Suprapubic skin (tissue), 4 donors: Measurements from ENCODE around the gene CPNE4. TPM values are rescaled to one million over a fixed set of nuclear protein-coding genes. Genes with fewer than 3 reads are reported as not detected.

Experiments used
- DNase-seq, 2 donors: peaks; one replicate each; pipeline ENCODE4 v3.0.0-alpha.2; 2019; ENCODE audit warnings: low spot score in 2 of 2
- H3K27ac ChIP-seq: fragments of 200-600 bp; sonication (generic); one replicate; pipeline ENCODE4 v1.5.1; 2019
- H3K27me3 ChIP-seq: fragments of 200-600 bp; sonication (generic); one replicate; pipeline ENCODE4 v1.5.1; 2019
- H3K36me3 ChIP-seq: fragments of 200-600 bp; sonication (generic); one replicate; pipeline ENCODE4 v1.5.1; 2019
- H3K4me1 ChIP-seq: fragments of 200-600 bp; sonication (generic); one replicate; pipeline ENCODE4 v1.5.1; 2019
- H3K4me3 ChIP-seq: fragments of 200-600 bp; sonication (generic); one replicate; pipeline ENCODE4 v1.5.1; 2019; ENCODE audit warnings: mild to moderate bottlenecking
- H3K9me3 ChIP-seq: fragments of 200-600 bp; sonication (generic); one replicate; pipeline ENCODE4 v1.5.1; 2019
- EP300 ChIP-seq: sonication (generic); formaldehyde crosslinking; IDR thresholded peaks from one replicate; pipeline ENCODE4 v1.6.1; 2017; ENCODE audit warnings: antibody characterized with exemption
- POLR2A ChIP-seq, 2 donors: fragments of 450-650 bp; IDR thresholded peaks; one replicate each; pipeline ENCODE4 v1.6.1; 2017; ENCODE audit warnings: antibody characterized with exemption in 2 of 2, mild to moderate bottlenecking in 2 of 2, moderate library complexity in 2 of 2
- POLR2AphosphoS5 ChIP-seq, 3 donors: sonication (generic); formaldehyde crosslinking; IDR thresholded peaks; one replicate each; pipeline ENCODE4 v1.6.1; 2017; ENCODE audit warnings: antibody characterized with exemption in 3 of 3
- WGBS: methylation state at CpG from one replicate; pipeline ENCODE4 v1.1.5; 2018; 5-methylcytosine and 5-hydroxymethylcytosine counted together
- total RNA-seq, 4 donors: library from RNA; depleted of rRNA; stranded (reverse); fragments of >200 nt; gene quantifications; one replicate each; pipeline ENCODE4 v1.1.0, GENCODE V29; 2016
- TF ChIP-seq, protein P1 (sequence below), 2 donors: fragments of 200-600 bp in 1 of 2; fragments of 450-650 bp in 1 of 2; sonication (generic) in 1 of 2; IDR thresholded peaks; one replicate each; pipeline ENCODE4 v1.5.1; 2016 to 2019; ENCODE audit warnings: antibody characterized with exemption in 2 of 2, mild to moderate bottlenecking in 1 of 2, moderate library complexity in 1 of 2

Gene CPNE4
- total RNA-seq, 4 donors from 2014 or later = 0.32 to 1.1 TPM; not detected in 2

DNA sequence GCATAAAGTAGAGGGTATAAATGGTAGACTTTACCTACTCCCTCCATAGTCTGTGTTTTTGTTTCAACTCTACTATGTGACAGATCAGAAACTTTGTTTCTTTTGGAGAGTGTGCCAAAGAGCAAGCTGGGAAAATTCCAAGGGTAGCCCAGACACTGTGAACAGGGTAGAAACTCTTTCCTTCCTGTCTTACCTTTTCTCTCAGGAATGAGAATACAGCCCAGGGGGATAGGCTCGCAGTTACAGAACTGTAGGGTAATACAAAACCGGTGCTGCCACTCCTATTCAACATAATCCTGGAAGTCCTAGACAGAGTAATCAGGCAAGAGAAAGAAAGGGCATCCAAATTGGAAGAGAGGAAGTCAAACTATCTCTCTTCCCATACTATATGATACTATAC is 256.3 kb downstream of the CPNE4 start:
- TF ChIP-seq, protein P1, sequence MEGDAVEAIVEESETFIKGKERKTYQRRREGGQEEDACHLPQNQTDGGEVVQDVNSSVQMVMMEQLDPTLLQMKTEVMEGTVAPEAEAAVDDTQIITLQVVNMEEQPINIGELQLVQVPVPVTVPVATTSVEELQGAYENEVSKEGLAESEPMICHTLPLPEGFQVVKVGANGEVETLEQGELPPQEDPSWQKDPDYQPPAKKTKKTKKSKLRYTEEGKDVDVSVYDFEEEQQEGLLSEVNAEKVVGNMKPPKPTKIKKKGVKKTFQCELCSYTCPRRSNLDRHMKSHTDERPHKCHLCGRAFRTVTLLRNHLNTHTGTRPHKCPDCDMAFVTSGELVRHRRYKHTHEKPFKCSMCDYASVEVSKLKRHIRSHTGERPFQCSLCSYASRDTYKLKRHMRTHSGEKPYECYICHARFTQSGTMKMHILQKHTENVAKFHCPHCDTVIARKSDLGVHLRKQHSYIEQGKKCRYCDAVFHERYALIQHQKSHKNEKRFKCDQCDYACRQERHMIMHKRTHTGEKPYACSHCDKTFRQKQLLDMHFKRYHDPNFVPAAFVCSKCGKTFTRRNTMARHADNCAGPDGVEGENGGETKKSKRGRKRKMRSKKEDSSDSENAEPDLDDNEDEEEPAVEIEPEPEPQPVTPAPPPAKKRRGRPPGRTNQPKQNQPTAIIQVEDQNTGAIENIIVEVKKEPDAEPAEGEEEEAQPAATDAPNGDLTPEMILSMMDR (IDR thresholded peaks at IDR 0.05) = no peak
- TF ChIP-seq EP300 = no peak
- no peak for TF ChIP-seq POLR2AphosphoS5 (IDR thresholded peaks at IDR 0.05)
- no peak for TF ChIP-seq POLR2A (IDR thresholded peaks at IDR 0.05)
- no peaks in the 10 kb centered on the region for H3K27me3 ChIP-seq
- H3K27ac ChIP-seq = no peak overlapping the region
- no peaks in the 10 kb centered on the region for H3K36me3 ChIP-seq
- H3K4me3 ChIP-seq = no peak overlapping the region
- DNase-seq = no peak
- no peaks in the 10 kb centered on the region for H3K9me3 ChIP-seq
- WGBS = 60% methylated on average over 2 of the region's 2 CpGs
- H3K4me1 ChIP-seq = no peaks in the 10 kb centered on the region

DNA sequence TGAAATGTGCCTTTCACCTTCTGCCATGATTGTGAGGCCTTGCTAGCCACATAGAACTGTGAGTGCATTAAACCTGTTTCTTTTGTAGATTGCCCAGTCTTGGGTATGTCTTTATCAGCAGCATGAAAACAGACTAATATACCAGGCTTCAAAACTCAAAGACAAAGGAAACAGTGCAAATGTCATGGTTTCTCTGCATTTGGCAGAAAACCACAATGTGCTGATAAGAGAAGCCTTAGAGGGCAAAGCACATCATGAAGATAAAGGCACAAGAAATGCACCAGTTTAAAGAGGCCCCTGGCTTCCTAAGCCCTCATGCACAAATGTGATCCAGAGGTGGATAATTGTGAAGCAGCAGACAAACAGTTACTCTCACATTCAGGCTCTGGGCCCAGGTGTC is 259.2 kb downstream of the CPNE4 start:
- H3K9me3 ChIP-seq = no peaks in the 10 kb centered on the region

DNA sequence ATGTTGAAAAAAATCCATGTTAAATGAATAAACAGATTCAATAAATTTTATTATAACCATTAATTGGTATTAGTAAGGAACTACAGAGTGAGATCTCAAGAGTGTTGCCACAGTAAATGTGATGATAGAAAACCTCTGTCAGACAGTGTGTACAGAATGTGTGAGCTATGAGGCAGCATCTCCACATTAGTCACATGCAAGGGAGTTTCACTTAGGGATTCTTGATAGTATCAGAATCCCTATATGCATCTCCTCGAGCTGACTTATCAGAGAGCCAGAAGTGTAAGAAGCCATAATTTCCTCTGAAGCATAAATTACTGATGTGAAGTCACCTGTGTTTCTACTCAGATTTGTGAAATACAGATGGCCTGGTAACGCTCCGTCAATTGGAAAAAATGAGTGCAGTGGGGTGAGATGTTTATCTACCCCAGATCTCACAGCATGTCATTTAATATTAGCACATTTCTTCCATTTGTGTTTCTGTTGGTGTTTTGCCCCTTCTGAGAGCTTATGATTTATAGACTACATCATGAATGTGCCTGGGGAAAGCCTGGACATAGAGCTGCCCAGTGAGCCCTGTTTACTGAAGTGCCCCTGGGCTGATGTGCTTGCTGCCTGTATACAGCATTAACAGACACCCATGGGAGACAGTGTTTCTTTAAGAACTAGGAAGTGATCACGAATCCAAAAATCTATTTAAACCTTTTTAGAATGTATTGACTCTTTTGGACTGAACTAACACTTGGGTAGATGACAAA is 262.4 kb downstream of the CPNE4 start:
- no peak for TF ChIP-seq POLR2A (IDR thresholded peaks at IDR 0.05)
- TF ChIP-seq, protein P1 (IDR thresholded peaks at IDR 0.05) = no peak
- WGBS = 51% methylated on average over 4 of the region's 4 CpGs

More for the DNA sequence above, 259.2 kb downstream of the CPNE4 start:
- Histone ChIP-seq H3K27me3 (no peaks in the 10 kb centered on the region), H3K36me3 (no peaks in the 10 kb centered on the region), H3K4me1 (no peaks in the 10 kb centered on the region), H3K4me3 (no peak overlapping the region), H3K27ac (no peak overlapping the region)
- no peak for DNase-seq
- TF ChIP-seq POLR2AphosphoS5 (IDR thresholded peaks at IDR 0.05) (no peak), POLR2A (IDR thresholded peaks at IDR 0.05) (no peak), EP300 (no peak)
- TF ChIP-seq, protein P1 (IDR thresholded peaks at IDR 0.05) = no peak

DNA sequence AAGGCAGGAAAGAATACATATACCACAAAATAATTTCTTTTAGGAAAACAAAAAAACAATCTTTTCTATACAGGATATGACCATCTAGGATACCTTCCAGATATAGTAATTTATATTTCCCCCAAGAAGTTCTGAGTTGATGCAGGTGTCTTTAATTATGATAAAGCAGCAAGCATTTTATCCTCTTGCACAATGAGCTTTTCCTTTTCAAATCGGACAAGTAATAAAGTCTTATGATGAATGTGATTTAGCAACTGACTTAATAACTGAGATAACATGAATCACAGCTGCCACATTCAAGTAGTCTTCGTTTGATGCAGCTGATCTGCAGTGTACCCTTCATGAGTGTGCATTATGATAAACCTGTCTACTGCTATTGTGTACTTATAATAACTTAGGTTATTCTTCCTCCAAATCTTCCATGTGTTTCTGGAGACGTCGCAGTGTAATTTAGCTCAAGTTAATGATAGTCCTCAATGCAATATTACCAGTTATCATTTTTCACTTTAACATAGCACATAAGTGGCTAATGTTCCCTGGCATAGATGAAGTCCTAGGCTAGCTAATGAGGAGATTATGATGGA is 271.7 kb downstream of the CPNE4 start:
- H3K36me3 ChIP-seq = no peaks in the 10 kb centered on the region
- WGBS = 41% methylated on average over 4 of the region's 4 CpGs
- H3K4me1 ChIP-seq = no peaks in the 10 kb centered on the region
- TF ChIP-seq POLR2A (IDR thresholded peaks at IDR 0.05) (no peak), EP300 (no peak), POLR2AphosphoS5 (IDR thresholded peaks at IDR 0.05) (no peak)
- TF ChIP-seq, protein P1 (IDR thresholded peaks at IDR 0.05) = no peak
- DNase-seq = no peak
- no peaks in the 10 kb centered on the region for H3K27me3 ChIP-seq
- no peak overlapping the region for H3K4me3 ChIP-seq
- H3K9me3 ChIP-seq = no peaks in the 10 kb centered on the region
- no peak overlapping the region for H3K27ac ChIP-seq

More for the DNA sequence above, 262.4 kb downstream of the CPNE4 start:
- Histone ChIP-seq H3K27ac (no peak overlapping the region), H3K4me1 (no peaks in the 10 kb centered on the region), H3K4me3 (no peak overlapping the region), H3K9me3 (no peaks in the 10 kb centered on the region), H3K27me3 (no peaks in the 10 kb centered on the region), H3K36me3 (no peaks in the 10 kb centered on the region)
- no peak for DNase-seq

DNA sequence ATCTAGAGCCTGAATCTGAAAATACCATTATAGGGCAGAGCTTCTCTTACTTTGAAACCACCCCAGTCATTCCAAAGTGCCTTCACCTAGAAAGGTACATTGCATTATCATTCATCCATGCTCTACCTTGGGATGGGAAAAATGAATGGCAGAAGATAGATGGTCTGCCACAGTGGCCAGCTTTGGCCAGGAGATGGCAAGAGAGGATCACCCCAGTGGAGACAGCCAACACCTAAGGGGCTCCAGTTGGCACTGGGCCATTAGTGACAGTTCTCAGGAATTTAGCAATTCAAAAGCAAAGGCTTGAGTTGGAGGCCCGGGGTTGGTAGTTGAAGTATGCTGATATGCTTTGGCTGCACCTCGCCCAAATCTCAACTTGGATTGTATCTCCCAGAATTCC is 278.4 kb downstream of the CPNE4 start:
- WGBS = 86% methylated on average over 2 of the region's 2 CpGs
- no peaks in the 10 kb centered on the region for H3K4me1 ChIP-seq
- H3K36me3 ChIP-seq = no peaks in the 10 kb centered on the region
- no peak for DNase-seq
- no peak for TF ChIP-seq EP300
- no peaks in the 10 kb centered on the region for H3K9me3 ChIP-seq
- no peak overlapping the region for H3K4me3 ChIP-seq
- no peaks in the 10 kb centered on the region for H3K27me3 ChIP-seq
- H3K27ac ChIP-seq = no peak overlapping the region
